OCI-M1 (cell line): ENCODE results near the gene PDRG1.

ENCODE experiments used
- DNase-seq: peaks from one replicate; lab custom pipeline; 2025; lab: John Stamatoyannopoulos, UW

The PDRG1 gene

GRCh38 chr20:31966991-31967655, 15.3 kb upstream of the PDRG1 start:
- no peak for DNase-seq

GRCh38 chr20:31963889-31964288, 12.0 kb upstream of the PDRG1 start:
- no peak for DNase-seq

GRCh38 chr20:31962761-31963160, 10.9 kb upstream of the PDRG1 start:
- DNase-seq, result no peak

DNA sequence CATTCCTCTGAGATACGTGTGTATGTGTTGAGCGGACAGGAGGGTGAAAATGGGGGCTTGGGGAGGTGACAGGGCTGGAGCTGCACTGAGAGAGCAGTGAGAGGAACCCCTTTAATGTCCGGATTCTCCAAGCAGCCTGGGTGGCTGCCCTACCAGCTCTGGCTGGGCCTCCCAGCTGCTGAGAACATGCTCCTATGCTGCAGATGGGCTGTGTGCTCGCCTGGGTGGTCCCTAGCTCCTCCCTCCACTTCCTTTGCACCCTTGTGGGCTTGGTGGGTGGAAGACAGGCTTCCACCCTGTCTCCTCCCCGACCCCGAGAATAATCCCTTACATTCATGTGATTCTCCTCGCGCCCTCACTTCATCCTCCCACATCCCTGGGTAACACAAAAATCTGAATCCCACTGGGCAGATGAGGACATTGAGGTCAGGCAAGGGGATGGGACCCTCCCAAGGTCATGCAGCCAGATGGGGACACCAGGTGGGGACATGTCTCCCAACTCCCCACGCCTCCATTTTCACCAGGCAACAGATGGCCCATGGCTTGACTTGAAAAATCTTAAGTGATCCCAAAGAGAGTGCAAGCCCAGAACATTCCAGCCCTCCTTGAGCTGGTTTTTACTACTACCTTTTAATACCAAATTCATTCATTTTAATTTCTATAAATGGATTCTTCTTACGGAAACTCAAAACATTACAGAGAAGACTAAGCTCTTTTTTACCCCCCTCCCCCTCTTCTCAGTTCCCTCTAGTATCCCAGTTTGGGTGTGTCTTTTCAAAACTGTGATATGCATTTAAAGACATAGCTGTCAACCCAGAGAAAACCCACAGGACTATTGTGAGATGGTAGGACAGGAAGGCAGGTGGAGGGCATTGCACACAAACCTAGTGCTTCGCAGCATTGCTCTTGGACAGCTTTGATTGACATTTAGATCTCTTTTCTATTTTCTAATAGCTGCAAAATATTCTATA, 5.0 kb upstream of the PDRG1 start:
- DNase-seq, result peak; percentile 46

DNA sequence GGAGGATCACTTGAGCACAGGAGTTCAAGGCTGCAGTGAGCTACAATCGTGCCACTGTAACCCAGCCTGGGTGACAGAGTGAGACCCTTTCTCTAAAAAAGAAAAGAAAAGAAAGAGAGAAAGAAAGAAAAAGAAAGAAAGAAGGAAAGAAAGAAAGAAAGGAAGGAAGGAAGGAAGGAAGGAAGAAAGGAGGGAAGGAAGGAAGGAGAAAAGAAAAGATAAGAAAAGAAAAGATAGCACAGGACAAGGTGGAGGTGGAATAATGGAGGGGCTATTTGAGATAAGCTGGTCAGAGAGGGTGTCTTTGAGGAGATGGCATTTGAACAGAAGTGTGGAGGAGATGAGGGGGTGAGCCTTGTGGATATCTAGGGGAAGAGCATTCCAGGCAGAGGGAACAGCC, 2.7 kb upstream of the PDRG1 start:
- no peak for DNase-seq

- no peak for DNase-seq
These were observed 1.8 kb upstream of the PDRG1 start for GRCh38 chr20:31953556-31954148.

- no peak for DNase-seq
These were observed 680 bp downstream of the PDRG1 start for GRCh38 chr20:31951203-31951529.

DNA sequence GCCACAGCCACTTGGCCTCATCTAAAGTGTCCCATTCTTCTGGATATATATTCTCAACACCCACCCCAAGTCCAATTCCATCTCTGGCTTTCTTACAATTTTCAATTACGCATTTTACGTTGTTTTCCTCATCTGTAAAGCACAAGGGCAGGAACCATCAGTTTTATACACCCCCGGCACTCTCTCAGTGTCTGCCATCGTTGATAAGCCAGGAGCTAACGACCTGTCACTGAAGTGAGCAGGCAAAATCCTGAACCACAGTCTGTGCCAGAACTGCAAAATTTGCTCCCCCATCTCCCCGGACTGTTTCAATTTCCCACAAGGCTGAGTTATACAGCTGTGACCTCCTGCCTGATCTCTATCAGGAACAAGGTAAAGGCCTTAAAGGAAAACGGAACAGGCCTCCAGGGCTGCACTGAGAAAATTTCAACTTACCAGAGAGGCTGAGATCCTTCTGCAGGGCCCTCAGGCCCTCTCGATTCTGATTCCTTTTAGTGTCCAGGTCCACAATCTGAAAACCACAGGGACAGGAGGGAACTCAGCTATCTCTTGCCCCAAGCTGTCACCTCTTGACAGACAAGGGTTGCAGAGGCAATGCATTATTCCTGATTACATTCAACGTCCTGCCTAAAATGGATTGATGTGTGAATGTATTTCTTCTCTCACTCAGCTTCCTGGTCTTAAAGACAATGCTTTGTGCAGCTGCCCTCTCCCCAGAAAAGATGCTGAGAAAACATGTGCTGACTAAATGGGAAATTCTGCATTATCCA, 1.8 kb downstream of the PDRG1 start:
- DNase-seq, result peak; percentile 93

DNA sequence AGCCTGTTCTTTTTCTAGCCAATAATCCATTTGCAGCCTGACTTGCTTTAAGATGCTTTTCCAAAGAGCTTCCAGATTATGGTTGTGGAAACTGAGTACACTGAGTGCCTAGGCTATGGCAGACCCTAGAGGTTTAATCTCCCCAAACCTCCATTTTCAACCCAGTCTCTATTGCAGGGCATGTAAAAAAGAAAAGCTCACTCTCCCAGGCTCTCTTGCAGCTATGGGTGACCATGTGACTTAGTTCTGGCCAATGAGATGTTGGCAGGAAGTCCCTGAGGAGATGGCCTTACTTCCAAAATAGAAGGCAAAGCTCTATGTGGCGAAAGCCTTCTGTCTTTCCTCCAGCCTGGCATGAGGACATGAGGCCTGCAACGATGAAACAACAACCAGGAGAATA, 3.8 kb downstream of the PDRG1 start:
- DNase-seq, result peak; percentile 12

GRCh38 chr20:31945785-31946184, 6.1 kb downstream of the PDRG1 start:
- no peak for DNase-seq

DNA sequence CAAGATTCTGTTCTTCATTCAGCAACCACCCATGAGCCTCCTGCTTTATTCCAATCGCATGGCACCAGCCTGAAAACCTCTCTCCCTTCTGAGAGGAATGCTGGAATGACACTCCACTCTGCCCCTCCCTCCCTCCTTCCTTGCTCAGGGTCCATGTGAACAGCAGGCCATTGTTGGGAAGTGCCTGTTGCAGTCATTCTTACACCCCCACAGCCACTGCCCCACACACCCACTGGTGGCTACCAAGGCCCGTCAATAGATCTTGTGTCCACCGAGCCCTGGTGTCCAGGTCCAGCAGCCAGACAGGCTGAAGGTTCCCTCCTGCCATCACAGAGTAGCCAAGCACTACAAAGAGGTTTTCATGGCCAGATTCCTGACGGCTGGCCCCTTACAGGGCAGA, 6.5 kb downstream of the PDRG1 start:
- no peak for DNase-seq

DNA sequence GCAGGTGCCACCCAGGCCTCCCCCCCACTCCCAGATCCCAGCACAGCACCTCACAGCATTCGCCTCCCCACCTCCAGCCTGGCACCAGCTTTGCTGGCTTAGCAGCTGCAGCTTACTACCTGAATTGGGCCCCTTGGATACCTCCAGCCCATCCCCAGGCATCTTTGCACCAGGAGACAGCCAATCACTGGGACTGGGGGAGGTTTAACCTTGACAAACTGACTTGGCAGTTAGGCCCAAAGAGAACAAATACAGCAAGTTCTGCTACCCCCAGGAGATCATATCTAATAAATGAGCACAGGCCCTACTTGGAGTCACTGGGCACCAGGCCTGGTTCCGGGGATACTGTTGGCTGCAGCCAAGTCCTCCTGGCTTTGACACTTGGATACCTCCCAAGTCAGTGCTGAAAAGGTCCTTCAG, 8.8 kb downstream of the PDRG1 start:
- DNase-seq, result no peak

DNA sequence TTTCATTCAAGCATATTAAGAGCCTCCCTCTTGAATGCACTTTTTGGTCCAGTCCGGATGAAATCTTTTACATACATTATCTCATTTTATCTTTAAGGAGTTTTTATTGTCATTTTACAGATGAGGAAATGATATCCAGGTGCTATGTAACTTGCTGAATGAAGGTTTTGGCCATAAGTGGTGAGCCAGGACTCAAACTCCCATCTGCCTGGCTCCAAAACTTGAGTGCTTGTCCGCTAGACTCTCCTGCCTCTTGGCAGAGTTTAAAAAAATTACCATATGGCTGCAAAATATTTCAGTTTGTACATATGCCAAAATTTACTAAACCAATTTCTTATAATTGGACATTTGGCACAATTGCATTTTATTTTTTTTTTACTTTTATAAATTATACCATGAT, 12.2 kb downstream of the PDRG1 start:
- no peak for DNase-seq

GRCh38 chr20:31937820-31938219, 14.0 kb downstream of the PDRG1 start:
- DNase-seq, result no peak

GRCh38 chr20:31936420-31936819, 15.4 kb downstream of the PDRG1 start:
- DNase-seq, result no peak

DNA sequence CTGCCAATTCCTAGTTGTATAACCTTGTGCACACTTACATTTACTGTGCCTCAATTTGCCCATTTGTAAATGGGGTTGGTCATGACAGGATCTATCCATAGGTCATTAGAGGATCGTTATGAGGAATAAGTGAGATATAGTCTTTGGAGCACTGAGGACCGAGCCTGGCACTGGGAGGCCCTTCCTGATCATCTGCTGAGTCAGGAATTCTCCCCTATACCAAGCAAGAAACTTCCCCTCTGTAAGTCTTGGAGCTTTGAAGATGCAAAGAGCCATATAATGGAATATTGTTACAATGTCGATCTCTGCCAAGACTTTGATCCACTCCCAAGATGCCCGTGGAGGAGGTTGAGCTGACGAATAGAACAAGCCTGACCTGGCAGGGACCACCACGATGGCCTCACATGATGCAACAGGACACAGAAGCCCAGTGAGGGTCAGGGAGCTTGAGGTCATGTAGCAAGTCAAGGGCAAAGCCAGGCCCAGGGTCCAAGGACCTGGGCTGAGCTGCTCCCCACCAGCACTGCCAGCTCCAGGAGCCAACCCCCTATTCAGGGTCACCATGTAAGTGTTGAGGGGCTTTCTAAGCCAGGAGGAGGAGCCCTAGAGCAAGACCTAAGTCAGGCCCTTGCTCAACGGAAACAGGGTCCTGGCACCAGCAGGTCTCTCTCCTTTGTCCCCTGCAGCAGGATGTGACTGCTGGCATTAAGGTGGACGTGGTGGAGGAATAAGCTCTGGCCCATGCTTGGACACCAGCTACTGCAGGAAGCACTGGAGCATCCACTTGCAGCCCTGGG, 16.7 kb downstream of the PDRG1 start:
- no peak for DNase-seq

GRCh38 chr20:31934491-31934890, 17.4 kb downstream of the PDRG1 start:
- DNase-seq, result no peak

- no peak for DNase-seq
These were observed 18.1 kb downstream of the PDRG1 start for GRCh38 chr20:31933698-31934097.

GRCh38 chr20:31930779-31931178, 21.1 kb downstream of the PDRG1 start:
- DNase-seq, result no peak

- DNase-seq, result peak; percentile 59
These were observed 22.2 kb downstream of the PDRG1 start for GRCh38 chr20:31929631-31930030.

DNA sequence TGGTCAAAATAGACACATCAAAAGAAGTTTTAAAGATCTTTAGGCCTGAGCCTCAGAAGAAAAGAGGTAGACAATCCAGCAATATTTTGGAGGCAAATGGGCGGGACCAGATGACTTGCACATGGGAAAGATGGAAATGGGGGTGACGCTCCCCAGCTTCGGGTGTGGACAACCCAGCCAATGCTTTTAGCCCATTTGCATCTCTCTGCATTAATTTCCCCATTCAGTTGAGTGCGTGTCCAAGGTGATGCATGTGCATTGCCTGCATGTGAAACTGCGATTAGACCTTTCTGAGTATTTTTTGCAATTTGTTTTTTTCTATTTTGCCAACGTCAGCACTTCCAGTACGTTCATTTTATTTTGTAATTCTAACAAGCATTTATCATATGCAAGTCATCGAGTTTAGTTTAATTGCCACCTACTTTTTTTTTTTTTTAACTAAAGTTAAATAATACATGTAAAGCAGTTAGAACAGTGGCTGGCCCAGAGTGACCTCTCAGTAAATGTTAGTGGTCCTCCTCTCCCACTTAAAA, 24.2 kb downstream of the PDRG1 start:
- DNase-seq, result no peak
